ENCODE results near the gene OMA1. TPM values are rescaled to one million over a fixed set of nuclear protein-coding genes. Genes with fewer than 3 reads are reported as not detected.

OMA1 gene
- polyA plus RNA-seq, 2 donors, result 10.6 to 19.5 TPM

DNA sequence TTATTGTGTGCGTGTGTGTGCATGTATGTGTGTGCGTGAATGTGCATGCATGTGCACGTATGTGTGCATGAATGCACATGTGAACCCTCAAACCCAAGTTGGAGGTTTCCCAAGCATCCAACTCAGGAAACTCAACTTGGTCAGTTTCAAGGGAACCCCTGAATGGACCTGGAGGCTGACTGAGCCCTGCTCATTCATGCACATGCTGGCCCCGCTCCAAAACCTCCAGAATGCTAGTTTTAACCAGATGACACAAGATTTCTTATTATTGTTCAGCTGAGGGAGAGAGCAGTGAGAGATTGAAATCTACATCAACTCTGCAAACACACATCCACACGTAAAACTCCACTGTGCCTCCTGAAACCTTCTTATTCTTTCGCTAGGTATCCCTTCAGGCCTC, 104.4 kb downstream of the OMA1 start:
- WGBS, 2 donors, result 78 to 91% methylated on average over 6 of the region's 6 CpGs
- Histone ChIP-seq H3K4me3 (ENCODE audit: low read depth in 1 of 2, low read length in 2 of 2) (no peak overlapping the region), H3K4me1 (ENCODE audit: control insufficient read depth in 2 of 2, insufficient read depth in 2 of 2, low read length in 1 of 2) (peaks cover 0 to 3% of the 10 kb centered on the region in 2 donors), H3K27ac (ENCODE audit: low read depth in 2 of 2, low read length in 1 of 2) (no peak overlapping the region), H3K9me3 (ENCODE audit: control insufficient read depth in 2 of 2, insufficient read depth in 1 of 2, low read depth in 1 of 2, low read length in 1 of 2) (no peaks in the 10 kb centered on the region), H3K36me3 (ENCODE audit: control insufficient read depth in 2 of 2, insufficient read depth in 2 of 2, low read length in 1 of 2) (no peaks in the 10 kb centered on the region), H3K27me3 (ENCODE audit: control insufficient read depth in 1 of 2, insufficient read depth in 2 of 2, low read length in 2 of 2) (no peaks in the 10 kb centered on the region)

DNA sequence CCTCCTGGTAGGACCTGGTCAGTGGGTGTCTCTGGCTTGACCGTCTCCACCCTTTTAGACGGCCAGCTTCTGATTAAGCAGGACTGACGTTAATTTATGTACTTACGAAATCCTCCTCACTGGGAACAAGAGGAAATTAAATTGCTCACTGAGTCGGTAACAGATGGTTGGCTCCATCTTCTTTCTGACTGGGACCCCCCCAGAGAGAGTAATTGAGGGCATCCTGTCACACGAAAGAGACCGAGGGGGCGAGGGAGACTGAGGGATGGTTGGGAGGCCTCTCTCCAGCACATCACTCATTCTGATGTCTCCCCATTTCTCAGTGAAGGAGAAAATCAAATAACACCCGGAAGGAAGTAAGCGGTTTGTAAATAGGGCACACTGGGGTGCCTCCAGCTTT, 104.8 kb downstream of the OMA1 start:
- Histone ChIP-seq H3K9me3 (ENCODE audit: control insufficient read depth in 2 of 2, insufficient read depth in 1 of 2, low read depth in 1 of 2, low read length in 1 of 2) (no peaks in the 10 kb centered on the region), H3K27ac (ENCODE audit: low read depth in 2 of 2, low read length in 1 of 2) (no peak overlapping the region), H3K4me1 (ENCODE audit: control insufficient read depth in 2 of 2, insufficient read depth in 2 of 2, low read length in 1 of 2) (no peaks in the 10 kb centered on the region), H3K4me3 (ENCODE audit: low read depth in 1 of 2, low read length in 2 of 2) (no peak overlapping the region), H3K27me3 (ENCODE audit: control insufficient read depth in 1 of 2, insufficient read depth in 2 of 2, low read length in 2 of 2) (no peaks in the 10 kb centered on the region), H3K36me3 (ENCODE audit: control insufficient read depth in 2 of 2, insufficient read depth in 2 of 2, low read length in 1 of 2) (no peaks in the 10 kb centered on the region)
- 75 to 79% methylated on average over 10 of the region's 10 CpGs for WGBS, 2 donors

- WGBS, 2 donors, result 80 to 91% methylated on average over 5 of the region's 5 CpGs
- H3K4me1 ChIP-seq (ENCODE audit: control insufficient read depth in 2 of 2, insufficient read depth in 2 of 2, low read length in 1 of 2), result no peaks in the 10 kb centered on the region
- H3K27me3 ChIP-seq (ENCODE audit: control insufficient read depth in 1 of 2, insufficient read depth in 2 of 2, low read length in 2 of 2), result no peaks in the 10 kb centered on the region
- no peaks in the 10 kb centered on the region for H3K9me3 ChIP-seq (ENCODE audit: control insufficient read depth in 2 of 2, insufficient read depth in 1 of 2, low read depth in 1 of 2, low read length in 1 of 2)
- no peaks in the 10 kb centered on the region for H3K36me3 ChIP-seq (ENCODE audit: control insufficient read depth in 2 of 2, insufficient read depth in 2 of 2, low read length in 1 of 2)
- H3K27ac ChIP-seq (ENCODE audit: low read depth in 2 of 2, low read length in 1 of 2), result no peak overlapping the region
- no peak overlapping the region for H3K4me3 ChIP-seq (ENCODE audit: low read depth in 1 of 2, low read length in 2 of 2)
Observed at GRCh38 chr1:58440696-58441095, 105.8 kb downstream of the OMA1 start.

DNA sequence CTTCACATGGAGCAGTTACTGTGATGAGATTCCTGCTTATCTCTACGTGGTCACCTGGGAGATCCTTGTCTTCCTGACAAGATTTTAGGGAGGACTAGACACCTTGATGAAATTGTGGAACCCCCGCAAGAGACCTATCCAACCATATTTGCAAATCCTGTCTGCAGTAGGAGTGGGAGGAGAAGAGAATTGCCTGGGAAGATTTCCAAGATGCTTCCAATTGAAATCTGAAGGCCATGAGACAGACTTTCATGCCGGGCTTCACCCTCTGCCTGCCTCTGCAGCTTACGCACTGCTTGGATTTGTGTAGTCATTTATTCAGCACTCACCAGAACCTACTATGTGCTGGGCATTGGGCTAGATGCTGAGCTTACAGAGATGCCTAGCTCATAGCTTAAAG, 106.6 kb downstream of the OMA1 start:
- no peak overlapping the region for H3K4me3 ChIP-seq (ENCODE audit: low read depth in 1 of 2, low read length in 2 of 2)
- WGBS, 2 donors, result 82 to 84% methylated on average over 4 of the region's 4 CpGs
- no peak overlapping the region for H3K27ac ChIP-seq (ENCODE audit: low read depth in 2 of 2, low read length in 1 of 2)

DNA sequence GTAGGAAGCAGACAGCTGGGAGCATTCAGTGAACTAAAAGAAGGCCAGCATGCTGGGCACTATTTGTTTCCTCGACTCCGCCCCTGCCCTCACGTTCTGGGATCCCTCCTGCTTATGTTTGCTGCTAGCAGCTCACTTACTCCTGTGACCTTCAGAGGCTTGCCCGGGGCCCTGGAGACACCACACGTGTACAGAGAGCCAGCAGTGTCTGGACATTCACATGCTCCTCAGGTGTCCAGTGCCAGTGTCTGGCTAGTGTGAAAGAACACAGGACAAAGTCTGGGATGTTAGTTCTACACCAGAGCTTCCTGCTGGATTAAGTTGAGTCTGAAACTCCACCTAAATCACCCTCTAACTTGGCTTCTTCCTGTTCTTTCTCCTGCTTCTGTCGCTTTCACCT, 108.1 kb downstream of the OMA1 start:
- Histone ChIP-seq H3K4me1 (ENCODE audit: control insufficient read depth in 2 of 2, insufficient read depth in 2 of 2, low read length in 1 of 2) (no peaks in the 10 kb centered on the region), H3K27ac (ENCODE audit: low read depth in 2 of 2, low read length in 1 of 2) (no peak overlapping the region), H3K27me3 (ENCODE audit: control insufficient read depth in 1 of 2, insufficient read depth in 2 of 2, low read length in 2 of 2) (no peaks in the 10 kb centered on the region), H3K4me3 (ENCODE audit: low read depth in 1 of 2, low read length in 2 of 2) (no peak overlapping the region), H3K9me3 (ENCODE audit: control insufficient read depth in 2 of 2, insufficient read depth in 1 of 2, low read depth in 1 of 2, low read length in 1 of 2) (no peaks in the 10 kb centered on the region), H3K36me3 (ENCODE audit: control insufficient read depth in 2 of 2, insufficient read depth in 2 of 2, low read length in 1 of 2) (no peaks in the 10 kb centered on the region)
- 66 to 68% methylated on average over 6 of the region's 6 CpGs for WGBS, 2 donors

More for the DNA sequence above, 106.6 kb downstream of the OMA1 start:
- H3K4me1 ChIP-seq (ENCODE audit: control insufficient read depth in 2 of 2, insufficient read depth in 2 of 2, low read length in 1 of 2), result no peaks in the 10 kb centered on the region
- H3K27me3 ChIP-seq (ENCODE audit: control insufficient read depth in 1 of 2, insufficient read depth in 2 of 2, low read length in 2 of 2), result no peaks in the 10 kb centered on the region
- H3K36me3 ChIP-seq (ENCODE audit: control insufficient read depth in 2 of 2, insufficient read depth in 2 of 2, low read length in 1 of 2), result no peaks in the 10 kb centered on the region
- H3K9me3 ChIP-seq (ENCODE audit: control insufficient read depth in 2 of 2, insufficient read depth in 1 of 2, low read depth in 1 of 2, low read length in 1 of 2), result no peaks in the 10 kb centered on the region

DNA sequence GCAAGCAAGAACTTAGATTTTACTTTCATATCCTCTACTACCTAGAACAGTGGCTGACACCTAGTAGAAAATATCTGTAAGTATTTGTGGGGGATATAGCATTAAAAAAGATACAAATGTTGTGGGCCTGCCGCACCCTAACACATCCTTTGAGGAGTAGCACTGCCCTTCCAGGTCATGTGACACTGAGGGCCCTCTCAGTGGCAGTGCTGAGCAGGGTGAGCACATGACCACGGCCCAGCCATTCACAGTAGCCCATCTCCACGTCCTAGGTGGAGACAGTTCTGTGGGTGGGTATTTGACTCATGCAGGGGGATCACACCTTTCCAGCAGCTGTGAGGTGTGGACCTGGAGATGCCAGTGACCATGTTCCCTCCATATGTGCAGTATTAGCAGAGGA, 108.9 kb downstream of the OMA1 start:
- H3K4me1 ChIP-seq (ENCODE audit: control insufficient read depth in 2 of 2, insufficient read depth in 2 of 2, low read length in 1 of 2), result no peaks in the 10 kb centered on the region
- no peak overlapping the region for H3K4me3 ChIP-seq (ENCODE audit: low read depth in 1 of 2, low read length in 2 of 2)
- H3K9me3 ChIP-seq (ENCODE audit: control insufficient read depth in 2 of 2, insufficient read depth in 1 of 2, low read depth in 1 of 2, low read length in 1 of 2), result no peaks in the 10 kb centered on the region
- no peak overlapping the region for H3K27ac ChIP-seq (ENCODE audit: low read depth in 2 of 2, low read length in 1 of 2)
- no peaks in the 10 kb centered on the region for H3K27me3 ChIP-seq (ENCODE audit: control insufficient read depth in 1 of 2, insufficient read depth in 2 of 2, low read length in 2 of 2)
- WGBS, 2 donors, result 68 to 77% methylated on average over 3 of the region's 3 CpGs
- H3K36me3 ChIP-seq (ENCODE audit: control insufficient read depth in 2 of 2, insufficient read depth in 2 of 2, low read length in 1 of 2), result no peaks in the 10 kb centered on the region

GRCh38 chr1:58436615-58437297, 109.8 kb downstream of the OMA1 start:
- Histone ChIP-seq H3K27ac (ENCODE audit: low read depth in 2 of 2, low read length in 1 of 2) (no peak overlapping the region), H3K4me3 (ENCODE audit: low read depth in 1 of 2, low read length in 2 of 2) (no peak overlapping the region), H3K36me3 (ENCODE audit: control insufficient read depth in 2 of 2, insufficient read depth in 2 of 2, low read length in 1 of 2) (no peaks in the 10 kb centered on the region), H3K4me1 (ENCODE audit: control insufficient read depth in 2 of 2, insufficient read depth in 2 of 2, low read length in 1 of 2) (no peaks in the 10 kb centered on the region), H3K27me3 (ENCODE audit: control insufficient read depth in 1 of 2, insufficient read depth in 2 of 2, low read length in 2 of 2) (no peaks in the 10 kb centered on the region), H3K9me3 (ENCODE audit: control insufficient read depth in 2 of 2, insufficient read depth in 1 of 2, low read depth in 1 of 2, low read length in 1 of 2) (no peaks in the 10 kb centered on the region)
- WGBS, 2 donors, result 78 to 87% methylated on average over 5 of the region's 5 CpGs

DNA sequence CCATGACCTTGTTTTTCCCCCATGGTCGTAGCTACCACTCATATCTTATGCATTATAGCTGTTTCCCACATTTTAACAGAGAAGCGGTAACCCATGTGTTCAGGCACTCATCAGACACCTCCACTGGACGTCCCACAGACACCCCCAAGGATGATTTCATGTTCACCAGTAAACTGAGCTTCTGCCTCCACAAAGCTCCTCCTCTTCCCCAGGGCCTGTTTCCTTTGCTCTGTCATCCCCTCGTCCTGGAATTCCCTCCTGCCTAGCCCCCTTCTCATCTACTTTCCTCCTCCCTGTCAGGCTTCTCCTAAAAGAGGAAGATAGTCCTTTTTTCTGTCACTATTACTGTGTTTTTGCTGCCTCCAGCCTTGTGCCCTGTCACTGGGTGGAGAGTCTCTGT, 111.2 kb downstream of the OMA1 start:
- no peak overlapping the region for H3K4me3 ChIP-seq (ENCODE audit: low read depth in 1 of 2, low read length in 2 of 2)
- 66 to 79% methylated on average over 4 of the region's 4 CpGs for WGBS, 2 donors
- no peaks in the 10 kb centered on the region for H3K4me1 ChIP-seq (ENCODE audit: control insufficient read depth in 2 of 2, insufficient read depth in 2 of 2, low read length in 1 of 2)
- H3K36me3 ChIP-seq (ENCODE audit: control insufficient read depth in 2 of 2, insufficient read depth in 2 of 2, low read length in 1 of 2), result no peaks in the 10 kb centered on the region
- H3K27ac ChIP-seq (ENCODE audit: low read depth in 2 of 2, low read length in 1 of 2), result no peak overlapping the region
- no peaks in the 10 kb centered on the region for H3K27me3 ChIP-seq (ENCODE audit: control insufficient read depth in 1 of 2, insufficient read depth in 2 of 2, low read length in 2 of 2)
- no peaks in the 10 kb centered on the region for H3K9me3 ChIP-seq (ENCODE audit: control insufficient read depth in 2 of 2, insufficient read depth in 1 of 2, low read depth in 1 of 2, low read length in 1 of 2)

DNA sequence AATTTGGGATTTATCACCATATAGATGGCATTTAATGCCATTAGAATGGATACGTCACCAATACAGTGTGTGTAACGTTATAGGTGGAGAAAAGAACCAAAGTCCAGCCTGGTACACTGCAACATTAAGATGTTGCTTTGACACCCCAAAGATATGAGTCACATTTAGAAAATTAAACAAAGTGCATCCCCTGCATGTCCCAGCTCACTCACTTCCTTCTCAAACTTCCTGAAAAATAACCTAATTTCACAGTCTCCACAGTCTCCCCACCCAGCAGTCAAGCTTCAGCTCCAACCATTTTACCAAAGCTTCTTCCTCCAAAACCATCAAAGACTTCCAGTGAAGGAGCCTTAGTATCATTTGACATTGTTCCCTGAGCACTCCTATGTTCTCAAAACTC, 111.9 kb downstream of the OMA1 start:
- WGBS, 2 donors, result 81 to 91% methylated on average over 2 of the region's 2 CpGs
- Histone ChIP-seq H3K9me3 (ENCODE audit: control insufficient read depth in 2 of 2, insufficient read depth in 1 of 2, low read depth in 1 of 2, low read length in 1 of 2) (no peaks in the 10 kb centered on the region), H3K4me1 (ENCODE audit: control insufficient read depth in 2 of 2, insufficient read depth in 2 of 2, low read length in 1 of 2) (no peaks in the 10 kb centered on the region), H3K27ac (ENCODE audit: low read depth in 2 of 2, low read length in 1 of 2) (no peak overlapping the region), H3K36me3 (ENCODE audit: control insufficient read depth in 2 of 2, insufficient read depth in 2 of 2, low read length in 1 of 2) (no peaks in the 10 kb centered on the region), H3K27me3 (ENCODE audit: control insufficient read depth in 1 of 2, insufficient read depth in 2 of 2, low read length in 2 of 2) (no peaks in the 10 kb centered on the region), H3K4me3 (ENCODE audit: low read depth in 1 of 2, low read length in 2 of 2) (no peak overlapping the region)

DNA sequence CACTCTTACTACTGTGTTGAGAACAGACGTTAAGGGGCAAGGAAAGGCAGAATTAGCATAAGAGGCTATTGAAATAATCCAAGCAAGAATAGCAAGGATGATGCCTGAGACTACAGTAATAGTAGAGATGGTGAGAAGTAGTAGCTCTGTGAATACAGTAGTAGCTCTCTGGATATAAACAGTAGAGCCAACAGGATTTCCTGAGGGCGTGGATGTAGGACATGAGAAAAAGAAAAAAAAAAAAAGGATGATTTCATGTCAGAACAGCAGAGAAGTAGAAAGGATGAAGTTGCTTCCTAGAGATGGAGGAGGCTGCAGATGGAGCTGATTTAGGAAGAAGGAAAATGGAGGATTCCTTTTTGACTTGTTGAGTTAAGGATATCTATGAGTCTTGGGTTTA, 112.3 kb downstream of the OMA1 start:
- Histone ChIP-seq H3K4me1 (ENCODE audit: control insufficient read depth in 2 of 2, insufficient read depth in 2 of 2, low read length in 1 of 2) (no peaks in the 10 kb centered on the region), H3K36me3 (ENCODE audit: control insufficient read depth in 2 of 2, insufficient read depth in 2 of 2, low read length in 1 of 2) (no peaks in the 10 kb centered on the region), H3K4me3 (ENCODE audit: low read depth in 1 of 2, low read length in 2 of 2) (no peak overlapping the region), H3K27ac (ENCODE audit: low read depth in 2 of 2, low read length in 1 of 2) (no peak overlapping the region), H3K9me3 (ENCODE audit: control insufficient read depth in 2 of 2, insufficient read depth in 1 of 2, low read depth in 1 of 2, low read length in 1 of 2) (peaks cover 0 to 3% of the 10 kb centered on the region in 2 donors), H3K27me3 (ENCODE audit: control insufficient read depth in 1 of 2, insufficient read depth in 2 of 2, low read length in 2 of 2) (no peaks in the 10 kb centered on the region)
- 68 to 75% methylated on average over 2 of the region's 2 CpGs for WGBS, 2 donors
